Bronchus fibroblast of lung (primary cell): Measurements from ENCODE around the gene STMND1. TPM values are rescaled to one million over a fixed set of nuclear protein-coding genes. Genes with fewer than 3 reads are reported as not detected.

Experiments
- total RNA-seq: library from RNA; depleted of rRNA; stranded (reverse); fragments of >200 nt; gene quantifications from 2 replicates; pipeline ENCODE4 v1.2.3, GENCODE V29; 2015

The STMND1 gene
- total RNA-seq, result 0.17 TPM in 1 of 2 replicates, not detected in the other

DNA sequence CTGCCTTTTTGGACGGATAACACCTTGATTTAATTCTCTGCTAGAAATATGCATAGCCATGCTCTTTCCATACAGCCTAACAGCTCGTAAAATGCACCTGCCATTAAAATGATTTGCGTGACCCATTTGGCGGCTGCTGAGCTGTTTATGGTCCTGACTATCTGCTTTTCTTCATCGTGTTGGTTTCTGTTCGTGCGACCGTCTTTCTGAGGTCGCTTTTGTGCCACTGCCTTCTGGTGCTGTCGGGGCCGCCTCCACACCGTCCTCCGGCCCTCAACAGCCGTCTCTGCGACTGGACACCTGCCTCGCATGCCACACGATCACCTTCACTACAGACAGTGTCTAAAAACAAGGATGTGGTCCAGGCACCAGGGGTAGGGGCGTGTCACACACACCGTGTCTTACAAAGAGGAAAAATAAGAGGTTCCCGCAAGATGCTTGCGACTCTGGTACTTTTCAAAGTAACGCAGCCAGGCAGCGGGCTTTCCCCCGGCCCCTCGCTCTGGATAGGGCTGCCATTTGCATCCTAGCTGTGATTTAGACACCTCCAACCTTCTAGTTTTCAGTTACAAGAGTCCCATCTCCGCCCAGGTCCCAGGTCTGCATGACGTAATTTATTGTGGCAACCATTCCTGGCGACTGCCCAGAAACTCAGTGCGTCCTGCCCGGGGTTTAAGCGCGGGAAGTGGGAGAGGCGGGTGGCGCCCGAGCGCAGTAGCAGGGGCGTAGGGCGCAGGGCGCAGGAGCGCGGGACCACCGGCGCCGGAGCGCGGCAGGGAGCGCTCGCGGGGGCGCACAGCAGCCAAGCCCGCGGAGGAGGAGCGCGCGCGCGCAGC is at the start of gene STMND1:
Gene STMND1 (plus strand): TSS at position 629 of the 836 bp plus-strand sequence. CDS start 208 bp downstream, outside the sequence.

Other genes starting within 250 kb of the STMND1 start
- 1.8 and 3.1 TPM in 2 replicates for gene RBM24, start 179.3 kb downstream of the STMND1 start, total RNA-seq